ENCODE measurements around the gene BLCAP.
"Not testable (repeated sequence)": the region's sequence is repeated elsewhere in the genome, so short reads cannot be mapped to it uniquely, and the experiment has no call there.

The BLCAP gene

GRCh38 chr20:37477041-37477440 lies 50.6 kb downstream of the BLCAP start:
- no peak for DNase-seq

- DNase-seq = no peak
These were observed 52.4 kb downstream of the BLCAP start for GRCh38 chr20:37475252-37475651.

- DNase-seq = no peak
These were observed 53.3 kb downstream of the BLCAP start for GRCh38 chr20:37474386-37474785.

GRCh38 chr20:37473249-37474000 lies 54.3 kb downstream of the BLCAP start:
- DNase-seq = no peak

- not testable (repeated sequence) for DNase-seq
These were observed 55.2 kb downstream of the BLCAP start for GRCh38 chr20:37472435-37472834.

GRCh38 chr20:37471741-37472235 lies 55.9 kb downstream of the BLCAP start:
- no peak for DNase-seq

GRCh38 chr20:37470190-37470589 lies 57.5 kb downstream of the BLCAP start:
- DNase-seq = not testable (repeated sequence)

GRCh38 chr20:37469531-37469930 lies 58.1 kb downstream of the BLCAP start:
- DNase-seq = no peak

- no peak for DNase-seq
These were observed 58.8 kb downstream of the BLCAP start for GRCh38 chr20:37468886-37469285.
